SW480 (cell line): ENCODE results near the gene DTHD1.

Experiments used
- DNase-seq: peaks from one replicate; pipeline ENCODE4 v3.0.0-alpha.2; 2016; ENCODE audit warnings: low spot score

DTHD1 gene

DNA sequence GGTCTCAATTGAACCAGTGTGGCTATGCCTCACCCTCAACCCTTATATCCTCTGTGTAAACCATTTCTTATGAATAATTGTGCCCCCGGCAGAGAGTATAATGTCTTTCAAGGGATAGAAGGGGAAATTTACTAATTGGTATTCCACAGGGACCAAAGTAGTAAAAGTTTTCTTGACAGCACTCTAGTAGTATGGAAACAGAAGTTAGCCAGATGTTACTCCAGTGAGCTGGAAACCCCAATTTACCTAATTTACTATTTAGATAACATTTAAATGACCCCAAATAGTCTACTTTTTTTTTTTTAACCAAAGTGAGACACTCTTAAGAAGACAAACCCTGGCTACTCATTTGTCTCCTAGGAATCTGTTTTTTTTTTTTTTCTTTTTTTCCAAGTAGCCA, 32.3 kb downstream of the DTHD1 start:
- DNase-seq: no peak

DNA sequence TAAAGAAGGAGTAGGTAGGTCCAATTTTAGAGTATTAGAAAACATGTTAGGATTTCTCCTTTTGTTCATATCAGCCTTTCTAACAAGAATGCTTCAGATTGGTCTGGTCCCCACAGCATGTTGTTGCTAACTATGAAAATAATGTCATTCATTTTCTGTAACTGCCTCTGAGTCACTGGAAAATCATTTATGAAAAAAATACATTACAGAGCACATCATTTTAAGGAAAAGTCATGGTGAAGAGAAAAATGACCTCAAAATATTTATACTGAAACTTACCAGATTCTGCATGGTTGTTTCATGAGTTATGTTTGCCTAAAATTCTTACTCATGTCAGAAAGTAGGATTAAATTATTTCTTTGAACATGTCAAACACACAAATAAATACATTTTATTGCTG, 35.2 kb downstream of the DTHD1 start:
- no peak for DNase-seq

DNA sequence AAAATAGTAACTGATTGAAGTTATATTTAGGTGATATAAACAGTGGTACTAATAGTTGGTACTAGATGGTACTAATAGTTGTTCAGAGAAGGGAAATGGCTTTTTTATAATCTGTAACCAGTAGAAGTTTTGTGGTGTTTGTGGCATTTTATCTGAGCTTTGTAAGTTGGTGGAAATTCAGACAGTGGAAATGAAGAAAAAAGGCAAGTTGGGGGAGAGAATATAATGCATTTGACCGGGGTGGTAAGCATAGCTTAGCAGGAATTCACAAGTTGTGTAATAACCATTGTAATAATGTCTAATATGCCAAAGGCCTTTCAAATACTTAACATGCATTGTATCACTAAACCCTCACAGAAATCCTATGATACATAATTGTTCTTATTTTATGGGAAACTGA, 36.3 kb downstream of the DTHD1 start:
- DNase-seq: no peak

DNA sequence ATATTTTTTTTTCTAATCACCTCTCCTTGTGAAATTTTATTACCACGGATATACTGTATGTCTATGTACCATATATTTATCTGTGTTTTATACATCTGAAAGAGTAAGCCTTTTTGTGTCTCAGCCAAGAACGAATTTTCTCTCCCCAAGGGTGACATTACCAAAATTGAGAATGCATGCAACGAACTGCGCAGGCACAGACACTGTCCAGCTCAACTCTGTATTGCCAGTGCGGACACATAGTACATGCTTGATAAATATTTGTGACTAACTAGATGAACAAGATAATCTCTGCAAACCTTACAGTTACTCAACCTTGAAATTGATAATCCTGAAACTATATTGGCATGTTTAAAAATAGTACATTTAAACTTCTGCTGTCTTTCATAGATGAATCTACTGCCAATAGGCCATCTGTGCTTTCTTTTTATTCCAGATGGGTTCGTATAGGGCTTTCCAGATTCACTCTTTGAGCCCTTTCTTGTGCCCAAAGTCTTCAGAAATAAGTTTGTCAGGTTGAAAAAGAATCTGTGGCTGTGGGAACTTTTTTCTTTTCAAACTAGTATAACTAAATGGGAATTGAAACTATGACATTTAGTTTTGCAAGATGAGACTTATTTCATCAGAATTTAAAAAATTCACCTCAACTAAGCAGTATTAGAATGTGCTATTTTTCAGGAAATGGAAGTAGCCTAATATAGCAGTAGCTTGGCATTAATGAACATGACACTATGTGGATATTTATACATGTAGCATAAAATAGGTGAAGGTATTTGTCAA, 38.9 kb downstream of the DTHD1 start:
- no peak for DNase-seq

DNA sequence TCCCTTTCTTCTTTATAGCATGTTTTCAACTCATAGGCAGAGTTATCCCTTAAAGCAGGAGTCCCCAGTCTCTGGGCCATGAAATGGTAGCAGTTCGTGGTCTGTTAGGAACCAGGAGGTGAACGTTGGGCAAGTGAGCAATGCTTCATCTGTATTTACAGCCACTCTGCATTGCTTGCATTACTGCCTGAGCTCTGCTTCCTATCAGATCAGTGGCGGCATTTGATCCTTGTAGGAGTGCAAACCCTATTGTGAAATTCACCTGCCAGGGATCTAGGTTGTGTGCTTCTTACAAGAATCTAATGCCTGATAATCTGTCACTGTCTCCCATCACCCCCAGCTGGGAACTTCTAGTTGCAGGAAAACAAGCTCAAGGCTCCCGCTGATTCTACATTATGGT, 39.8 kb downstream of the DTHD1 start:
- DNase-seq: no peak

DNA sequence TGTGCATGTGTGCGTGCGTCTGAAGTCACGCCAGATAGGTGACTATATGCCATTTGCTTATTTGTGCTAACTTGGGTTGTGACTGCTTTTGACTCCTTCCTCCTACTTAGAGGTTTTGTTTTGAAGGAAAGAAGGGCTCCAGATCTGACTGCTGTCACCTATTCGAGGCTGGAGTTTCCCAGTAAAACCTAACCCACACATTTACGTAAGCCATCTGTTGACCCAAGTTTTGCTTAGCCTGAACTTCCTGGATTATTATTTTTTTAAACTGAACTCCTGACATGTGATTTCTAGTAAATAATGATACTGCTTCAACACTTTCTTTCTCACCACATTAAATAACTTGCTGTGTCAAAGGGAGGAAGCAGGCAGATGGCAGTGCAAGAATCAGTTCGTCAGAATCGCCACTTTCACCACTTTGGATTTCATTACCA, 41.5 kb downstream of the DTHD1 start:
- no peak for DNase-seq

DNA sequence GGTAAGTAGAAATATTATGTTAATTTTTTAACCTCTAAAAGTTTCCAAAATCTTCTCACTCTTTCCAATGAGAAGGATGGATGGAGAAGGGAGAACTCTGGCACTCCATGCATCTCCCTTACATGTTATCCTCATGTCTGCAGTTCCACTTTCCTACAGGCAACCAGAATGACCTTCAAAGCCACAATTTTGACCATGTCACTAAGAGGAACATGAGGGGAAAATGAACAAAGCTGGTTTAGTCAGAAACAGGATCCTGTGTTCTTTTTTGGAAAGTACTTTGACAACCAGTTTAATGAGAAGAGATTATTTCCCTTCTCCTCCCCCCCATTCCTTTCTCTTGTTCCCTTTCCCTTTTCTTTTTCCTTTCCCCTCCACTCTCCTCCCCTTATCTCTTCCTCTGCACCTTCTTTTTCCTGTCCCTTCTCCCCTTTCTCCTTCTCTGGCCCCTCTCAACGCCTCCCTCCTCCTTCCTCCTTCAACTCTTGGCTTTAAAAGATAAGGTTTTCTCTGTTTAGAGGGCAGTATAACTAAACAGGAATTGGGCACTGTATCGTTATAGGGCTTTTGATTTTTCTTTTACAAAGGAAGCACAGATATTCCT, 42.5 kb downstream of the DTHD1 start:
- no peak for DNase-seq

DNA sequence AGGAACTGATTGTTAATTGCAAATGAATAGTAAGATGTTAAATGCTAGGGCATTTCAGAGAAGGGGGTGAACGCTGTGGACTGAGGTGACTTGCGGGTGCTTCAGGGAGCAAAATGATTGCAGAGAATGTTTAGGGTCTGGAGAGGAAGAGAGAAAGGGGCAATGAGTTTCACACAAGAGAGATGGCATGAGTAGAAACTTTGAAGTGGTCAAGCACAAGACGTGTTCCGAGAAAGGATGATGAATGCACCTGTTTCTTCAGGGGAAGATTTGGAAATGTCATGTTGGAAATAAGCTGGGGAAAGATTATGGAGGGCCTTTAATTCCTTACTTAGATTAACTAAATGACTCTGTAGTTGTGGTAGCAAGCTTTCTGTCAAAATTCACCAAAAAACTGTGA, 43.4 kb downstream of the DTHD1 start:
- DNase-seq: no peak

DNA sequence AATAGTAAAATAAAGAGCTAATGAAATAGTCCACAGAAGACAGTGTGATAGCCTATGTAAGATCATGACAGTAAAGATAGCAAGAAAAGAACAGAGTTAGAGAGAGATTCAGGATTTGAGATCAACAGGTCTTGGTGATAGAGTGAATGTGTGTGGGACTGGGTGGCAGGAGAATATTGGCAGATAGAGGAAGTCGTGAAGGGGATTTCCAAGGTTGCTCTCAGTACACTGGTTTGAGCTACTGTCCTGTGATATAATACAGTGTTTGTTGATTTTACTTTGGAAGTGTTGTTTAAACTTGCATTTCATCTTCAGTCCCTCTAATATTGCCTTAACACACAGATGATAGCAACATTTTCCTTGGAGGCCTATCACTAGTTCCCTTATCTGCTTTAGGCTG, 44.1 kb downstream of the DTHD1 start:
- DNase-seq: no peak

DNA sequence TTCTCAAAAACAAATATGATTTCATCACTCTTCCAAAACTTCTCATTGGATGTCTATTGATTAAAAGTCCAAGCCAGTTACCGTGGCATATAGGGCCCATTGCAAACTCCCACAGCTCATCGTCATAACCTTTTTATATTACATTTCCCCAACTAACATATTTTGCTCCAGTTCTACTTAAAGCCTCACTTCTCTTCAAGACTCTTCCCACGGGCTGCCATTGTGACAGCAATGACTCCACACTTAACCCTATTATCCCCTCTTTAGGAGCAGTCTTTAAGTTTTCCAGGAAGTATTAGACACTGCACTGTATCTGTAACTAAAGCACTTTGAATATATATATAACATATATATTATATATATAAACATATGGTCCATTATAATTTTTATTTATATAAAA, 44.5 kb downstream of the DTHD1 start:
- DNase-seq: no peak

DNA sequence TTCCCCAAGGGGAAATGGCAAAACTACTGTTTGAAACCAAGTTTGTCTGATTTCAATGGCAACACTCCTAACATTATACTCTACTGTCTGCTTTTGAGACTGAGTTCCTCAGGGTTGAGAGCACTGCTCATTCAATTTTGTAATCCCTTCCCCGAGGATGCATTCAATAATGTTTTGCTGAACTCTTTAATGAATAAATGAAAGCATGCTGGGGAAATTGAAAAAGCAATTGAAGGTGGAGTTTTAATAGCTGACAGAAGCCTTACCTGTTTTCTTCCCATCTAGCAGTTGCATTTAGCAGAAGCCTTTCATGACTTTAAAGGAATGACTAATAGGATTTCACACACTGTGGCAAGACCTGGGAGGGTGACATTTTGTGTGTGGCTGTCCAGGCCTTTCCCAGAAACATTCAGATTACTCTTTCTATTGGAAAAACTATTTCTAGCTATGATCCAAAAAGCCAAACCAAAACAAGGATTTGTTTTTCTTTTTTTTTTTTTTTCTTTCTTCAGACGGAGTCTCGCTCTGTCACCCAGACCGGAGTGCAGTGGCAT, 45.1 kb downstream of the DTHD1 start:
- DNase-seq: no peak

DNA sequence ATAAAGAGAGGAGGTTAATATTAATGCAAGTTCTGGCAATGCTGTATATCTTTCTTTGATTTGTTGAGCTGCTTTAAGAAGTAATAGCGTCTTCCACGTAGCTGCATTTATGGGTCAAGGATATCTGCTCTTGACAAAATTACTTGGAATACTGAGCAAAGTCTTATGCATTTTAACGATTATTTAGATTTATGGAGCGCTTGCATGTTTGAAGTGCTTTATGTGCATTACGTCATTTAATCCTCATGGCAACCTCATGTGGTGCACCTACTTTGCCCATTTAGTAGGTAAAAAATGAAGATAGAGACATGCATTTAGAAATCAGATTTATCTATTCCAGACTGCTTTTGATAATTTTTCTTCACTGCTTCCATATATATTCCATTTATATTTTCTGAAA, 46.0 kb downstream of the DTHD1 start:
- DNase-seq: no peak

DNA sequence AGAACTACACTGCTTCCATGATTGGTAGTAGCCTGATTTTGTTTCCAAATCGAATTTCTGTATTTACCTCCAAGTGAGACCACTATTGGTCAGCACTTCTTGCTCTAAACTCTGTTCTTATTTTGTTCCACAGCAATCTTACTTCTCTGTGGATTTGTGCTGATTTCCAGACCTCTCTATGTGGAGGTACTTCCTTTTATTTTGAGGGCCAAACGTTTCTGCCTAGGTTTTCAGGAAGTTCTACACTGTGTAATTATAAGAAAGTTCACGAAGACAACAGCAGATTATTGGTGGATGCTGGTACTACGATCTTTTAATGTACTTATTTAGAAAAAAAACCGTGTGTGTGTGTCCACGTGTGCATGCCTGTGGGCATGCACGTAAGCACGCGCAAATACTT, 46.7 kb downstream of the DTHD1 start:
- no peak for DNase-seq

DNA sequence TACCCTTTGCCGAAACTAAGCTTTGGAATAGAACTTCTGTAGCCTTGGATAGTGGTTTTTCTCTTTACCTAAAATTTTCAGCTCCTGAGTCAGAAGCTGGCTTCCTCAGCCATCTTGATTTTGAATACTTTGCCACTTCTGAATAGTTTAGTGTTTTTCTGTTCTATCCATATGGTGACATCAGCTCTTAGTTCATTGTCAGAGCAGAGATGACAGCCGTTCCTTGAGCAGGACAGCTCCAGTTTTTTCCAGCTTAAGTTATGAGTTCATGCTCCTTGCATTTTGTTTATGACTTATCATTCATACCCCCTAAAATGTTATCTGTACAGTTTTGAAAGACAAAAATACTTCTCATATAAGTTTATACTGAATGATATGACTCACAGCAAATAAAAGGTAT, 47.8 kb downstream of the DTHD1 start:
- no peak for DNase-seq

DNA sequence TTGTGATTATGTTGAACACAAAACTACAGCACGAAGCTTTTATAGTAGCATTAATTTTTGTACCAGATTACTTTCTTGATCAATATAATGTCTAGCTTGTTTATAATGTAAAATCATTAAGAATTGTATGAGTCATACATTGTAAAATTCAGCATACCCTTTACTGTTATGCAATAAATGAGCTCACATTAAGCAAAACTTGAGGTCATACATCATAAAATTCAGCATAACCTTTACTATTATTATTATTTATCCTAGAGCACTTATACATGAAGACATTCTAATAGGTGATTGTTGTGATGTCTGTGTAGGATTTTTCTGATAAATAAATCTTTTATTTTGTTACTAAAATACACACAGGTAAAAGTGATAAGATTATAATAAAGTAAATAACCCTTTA, 49.4 kb downstream of the DTHD1 start:
- DNase-seq: no peak

DNA sequence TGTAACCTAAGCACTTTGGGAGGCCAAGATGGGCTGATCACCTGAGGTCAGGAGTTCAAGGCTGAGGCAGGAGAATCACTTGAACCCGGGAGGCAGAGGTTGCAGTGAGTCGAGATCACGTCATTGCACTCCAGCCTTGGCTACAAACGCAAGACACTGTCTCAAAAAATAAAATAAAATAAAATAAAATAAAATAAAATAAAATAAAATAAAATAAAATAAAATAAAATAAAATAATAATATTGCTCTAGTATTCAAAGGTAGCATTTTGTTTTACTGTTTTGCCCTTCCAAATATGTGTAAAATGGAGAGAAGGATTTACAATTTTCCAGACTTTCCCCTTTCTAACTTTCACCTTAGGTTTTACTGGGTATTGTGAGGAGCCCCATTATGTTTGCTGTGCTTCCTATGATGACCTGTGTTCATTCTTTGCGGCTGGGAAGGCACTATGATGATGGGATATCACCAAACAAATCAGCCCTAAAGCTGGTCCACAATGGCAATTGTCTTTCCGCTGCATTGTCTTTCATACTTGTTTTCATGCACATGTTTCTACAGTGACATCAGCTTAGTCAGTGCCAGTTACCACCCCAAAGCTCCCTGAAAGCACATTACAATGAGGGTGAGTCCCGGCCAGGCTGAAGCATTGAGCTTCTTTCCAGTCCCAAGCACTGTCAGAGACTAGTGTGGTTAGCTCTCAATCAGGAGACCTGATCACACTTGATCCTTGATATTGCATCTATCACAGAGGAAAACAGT, 50.8 kb downstream of the DTHD1 start:
- DNase-seq: no peak

DNA sequence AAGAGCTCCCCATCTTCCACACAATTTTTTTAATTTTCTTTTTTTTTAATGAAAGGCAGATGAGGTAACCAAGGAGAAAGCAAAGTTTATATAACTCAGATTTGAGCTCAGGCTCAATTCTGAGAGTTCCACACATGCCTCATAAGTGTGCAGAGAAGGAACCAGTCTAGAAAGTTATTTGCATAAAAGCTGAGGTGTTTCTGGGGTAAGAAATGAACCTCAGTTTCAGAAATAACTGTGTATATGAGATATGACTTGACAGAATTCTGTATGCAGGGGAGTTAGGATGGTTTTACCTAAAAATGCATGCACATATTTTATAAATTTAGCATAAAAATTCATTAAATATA, 51.3 kb downstream of the DTHD1 start:
- no peak for DNase-seq

DNA sequence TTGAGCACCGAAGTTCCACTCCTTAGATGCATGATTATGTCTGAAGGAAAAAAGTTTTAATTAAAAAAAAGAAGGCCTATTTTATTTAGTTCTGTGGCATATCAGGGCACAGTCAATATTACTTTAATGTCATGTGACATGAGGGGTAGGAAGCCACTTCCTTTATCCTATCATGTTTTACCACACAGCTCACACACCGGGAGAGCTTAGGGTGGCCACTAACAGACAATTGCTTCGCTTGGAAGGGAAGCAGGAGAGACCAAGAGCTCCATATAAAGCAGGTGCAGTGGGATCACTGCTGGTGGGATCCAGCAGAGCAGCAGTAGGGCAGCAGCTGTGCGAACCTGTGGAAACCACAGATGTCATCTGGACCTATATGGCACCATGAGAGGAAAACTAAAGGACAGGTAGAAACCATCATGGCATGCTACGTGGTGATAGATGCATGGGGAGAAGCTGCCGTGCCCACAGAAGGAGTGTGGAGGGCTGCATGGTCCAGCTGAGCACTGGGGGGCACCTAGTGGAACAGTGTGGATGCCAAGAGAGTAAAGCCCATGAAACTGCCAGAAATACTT, 52.0 kb downstream of the DTHD1 start:
- no peak for DNase-seq

DNA sequence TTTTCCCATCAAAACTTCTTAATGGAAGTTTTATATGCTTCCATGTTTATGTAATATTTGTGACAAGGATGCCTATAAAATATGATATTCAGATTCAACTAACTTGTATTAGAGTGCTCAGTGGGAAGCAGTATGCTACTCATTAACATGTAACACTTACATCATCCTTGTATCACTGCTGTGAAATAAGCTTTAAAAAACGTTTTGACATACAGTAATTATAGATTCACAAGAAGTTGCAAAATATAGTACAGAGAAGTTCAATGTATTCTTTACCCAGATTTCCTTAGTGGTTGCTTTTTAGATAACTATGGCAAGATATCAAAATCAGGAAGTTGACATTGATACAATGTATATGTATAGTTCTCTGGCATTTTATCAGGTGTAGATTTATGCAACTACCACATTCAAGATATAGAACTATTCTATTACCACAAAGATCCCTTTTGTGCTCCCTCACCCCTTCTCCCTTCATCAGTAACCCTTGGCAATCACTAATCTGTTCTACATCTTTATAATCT, 56.3 kb downstream of the DTHD1 start:
- DNase-seq: no peak

DNA sequence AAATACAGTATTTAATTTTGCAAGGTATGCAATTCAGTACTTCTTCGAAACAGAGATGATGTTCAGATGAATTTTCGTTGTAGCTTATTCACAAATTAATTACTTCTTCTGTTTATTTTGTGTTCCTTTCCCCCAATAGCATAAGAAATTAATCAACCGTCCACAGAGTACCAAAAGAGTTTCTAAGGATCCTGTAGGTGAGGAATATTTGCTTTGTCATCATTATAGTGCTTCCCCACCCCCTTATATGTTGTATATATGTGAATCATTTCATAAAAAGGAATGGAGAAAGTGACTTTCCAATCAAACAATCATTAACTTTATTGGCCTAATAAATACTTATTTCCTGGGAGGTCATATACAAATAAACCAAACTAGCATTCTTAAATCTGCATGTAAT, 57.6 kb downstream of the DTHD1 start:
- no peak for DNase-seq

DNA sequence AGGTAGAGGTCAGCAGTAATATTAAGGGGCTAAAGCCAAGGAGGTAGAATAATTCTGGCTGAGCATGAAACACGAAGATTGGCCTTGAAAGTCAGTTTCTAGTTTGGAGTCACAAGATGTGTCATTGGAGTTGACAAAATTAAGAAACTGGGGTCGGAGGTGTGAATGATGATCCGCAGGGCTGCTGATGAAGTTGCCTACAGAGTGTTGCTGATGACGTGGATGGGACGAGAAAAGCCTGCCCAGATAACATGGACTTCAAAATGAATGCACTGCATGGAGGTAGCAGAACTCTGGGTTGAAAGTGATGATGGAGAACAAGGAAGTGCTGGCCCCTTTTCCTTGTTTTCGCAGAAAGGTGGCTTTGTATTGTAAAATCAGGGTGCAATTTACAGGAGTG, 60.5 kb downstream of the DTHD1 start:
- no peak for DNase-seq

DNA sequence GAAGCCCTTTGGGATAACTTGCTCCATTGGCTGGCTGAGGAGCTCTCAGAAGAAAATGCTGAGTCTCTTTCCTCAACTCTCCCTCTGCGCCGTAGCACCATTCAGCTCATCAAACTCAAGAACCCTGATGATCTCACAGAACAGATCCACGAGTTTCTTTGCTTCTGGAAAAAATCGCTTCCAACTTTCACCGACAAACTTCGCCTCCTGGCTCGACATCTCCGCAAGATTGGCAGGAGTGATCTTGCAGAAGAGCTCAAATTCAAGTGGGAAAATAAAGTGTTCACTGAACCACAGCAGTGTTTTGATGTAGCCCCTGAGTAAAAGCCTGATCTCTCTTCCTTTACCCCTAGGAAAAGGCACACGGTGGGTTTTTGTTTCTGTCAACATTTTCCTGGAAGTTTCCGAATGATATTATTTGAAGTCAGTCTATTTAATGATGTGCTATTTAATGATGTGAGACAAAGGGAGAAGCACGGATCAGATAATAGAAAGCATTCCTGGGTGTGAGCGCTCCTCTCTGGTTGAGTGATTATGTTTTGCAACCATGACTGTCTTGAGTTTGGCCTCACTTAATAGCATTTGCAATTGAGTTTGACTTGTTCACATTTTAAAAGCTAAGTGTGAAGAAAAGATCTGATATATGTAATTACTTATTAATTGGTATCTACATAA, 62.2 kb downstream of the DTHD1 start:
- DNase-seq: no peak
